Chondrocyte (in vitro differentiated cells): Measurements from ENCODE around the gene CPA1. TPM values are rescaled to one million over a fixed set of nuclear protein-coding genes. Genes with fewer than 3 reads are reported as not detected.

Experiments used
- DNase-seq: peaks from one replicate; pipeline ENCODE4 v3.0.0; 2021; ENCODE audit warnings: mixed read lengths, low spot score
- H3K27ac Mint-ChIP-seq: one replicate; pipeline ENCODE4 v1.8.0; 2021; ENCODE audit warnings: mild to moderate bottlenecking, moderate library complexity, mixed read lengths; ENCODE audit not compliant: unreplicated experiment
- H3K27me3 Mint-ChIP-seq: 2 replicates; pipeline ENCODE4 v1.8.0; 2021; ENCODE audit warnings: low read depth, mixed read lengths
- H3K36me3 Mint-ChIP-seq: 2 replicates; pipeline ENCODE4 v1.8.0; 2021; ENCODE audit warnings: low read depth, mixed read lengths
- H3K4me1 Mint-ChIP-seq: 2 replicates; pipeline ENCODE4 v1.8.0; 2021; ENCODE audit warnings: low read depth, mild to moderate bottlenecking, mixed read lengths
- H3K4me3 Mint-ChIP-seq: one replicate; pipeline ENCODE4 v1.8.0; 2021; ENCODE audit warnings: mild to moderate bottlenecking, moderate library complexity, mixed read lengths; ENCODE audit not compliant: unreplicated experiment
- H3K9me3 Mint-ChIP-seq: 2 replicates; pipeline ENCODE4 v1.8.0; 2021; ENCODE audit warnings: low read depth, mixed read lengths
- long read RNA-seq: library from polyadenylated mRNA; stranded (forward); transcript quantifications from one replicate; pipeline ENCODE4 v2.0.0, GENCODE V29; 2021
- total RNA-seq: library from RNA; stranded (reverse); gene quantifications from 3 replicates; pipeline ENCODE4 v1.2.1, GENCODE V29; 2021
- TF ChIP-seq, protein P1 (sequence below): fragments of 200-600 bp; sonication (generic); IDR thresholded peaks from 2 replicates; pipeline ENCODE4 v1.5.0; 2021; ENCODE audit warnings: antibody characterized with exemption, mild to moderate bottlenecking, moderate library complexity

Gene CPA1
- 0.20 TPM in 1 of 3 replicates, not detected in the others for total RNA-seq
- long read RNA-seq, result 0 reads

- Mint-ChIP-seq H3K4me3 (no peak within 1 kb of the TSS), H3K36me3 (peaks cover 3% of the 10 kb centered on the region), H3K4me1 (peaks cover 18% of the 10 kb centered on the region), H3K27ac (peak within 1 kb of the TSS; percentile 51), H3K9me3 (peaks cover 7% of the 10 kb centered on the region), H3K27me3 (no peaks in the 10 kb centered on the region)
- TF ChIP-seq, protein P1, sequence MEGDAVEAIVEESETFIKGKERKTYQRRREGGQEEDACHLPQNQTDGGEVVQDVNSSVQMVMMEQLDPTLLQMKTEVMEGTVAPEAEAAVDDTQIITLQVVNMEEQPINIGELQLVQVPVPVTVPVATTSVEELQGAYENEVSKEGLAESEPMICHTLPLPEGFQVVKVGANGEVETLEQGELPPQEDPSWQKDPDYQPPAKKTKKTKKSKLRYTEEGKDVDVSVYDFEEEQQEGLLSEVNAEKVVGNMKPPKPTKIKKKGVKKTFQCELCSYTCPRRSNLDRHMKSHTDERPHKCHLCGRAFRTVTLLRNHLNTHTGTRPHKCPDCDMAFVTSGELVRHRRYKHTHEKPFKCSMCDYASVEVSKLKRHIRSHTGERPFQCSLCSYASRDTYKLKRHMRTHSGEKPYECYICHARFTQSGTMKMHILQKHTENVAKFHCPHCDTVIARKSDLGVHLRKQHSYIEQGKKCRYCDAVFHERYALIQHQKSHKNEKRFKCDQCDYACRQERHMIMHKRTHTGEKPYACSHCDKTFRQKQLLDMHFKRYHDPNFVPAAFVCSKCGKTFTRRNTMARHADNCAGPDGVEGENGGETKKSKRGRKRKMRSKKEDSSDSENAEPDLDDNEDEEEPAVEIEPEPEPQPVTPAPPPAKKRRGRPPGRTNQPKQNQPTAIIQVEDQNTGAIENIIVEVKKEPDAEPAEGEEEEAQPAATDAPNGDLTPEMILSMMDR, result no peak
- peak; percentile 75 for DNase-seq
These were observed at the start of gene CPA1 for GRCh38 chr7:130379921-130380860. Gene CPA1 (plus strand): TSS chr7:130380494. CDS start chr7:130380521, 27 bp downstream.

DNA sequence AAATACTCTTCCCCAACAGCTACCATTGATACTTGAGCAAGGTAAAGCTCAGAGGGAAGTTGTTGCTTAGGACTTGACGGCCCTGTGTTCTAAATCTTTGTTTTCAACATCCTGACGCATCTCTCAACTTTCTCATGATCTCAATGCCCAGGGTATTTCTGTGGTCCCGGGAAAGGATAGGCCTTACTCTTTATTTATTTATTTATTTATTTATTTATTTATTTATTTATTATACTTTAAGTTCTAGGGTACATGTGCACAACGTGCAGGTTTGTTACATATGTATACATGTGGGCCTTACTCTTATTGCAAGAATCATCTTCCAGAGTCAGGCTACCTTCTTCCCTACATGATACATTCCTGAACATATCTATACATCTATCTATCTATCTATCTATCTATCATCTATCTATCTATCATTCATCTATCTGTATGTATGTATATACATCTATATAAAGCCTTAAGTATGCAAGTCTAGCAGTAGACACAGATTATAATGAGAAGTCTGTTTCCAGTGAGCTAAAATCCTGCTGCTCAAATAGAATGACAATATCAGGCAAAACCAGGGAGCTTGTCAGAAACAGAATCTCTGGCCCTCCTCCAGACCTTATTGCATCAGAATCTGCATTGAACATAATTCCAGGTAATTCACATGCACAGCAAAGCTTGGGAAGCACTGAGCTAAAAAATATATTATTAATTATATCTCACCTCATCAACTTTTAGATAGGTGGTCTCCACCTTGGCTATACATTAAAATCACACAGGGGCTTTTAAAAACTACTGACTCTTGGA lies 47.8 kb upstream of the CPA1 start:
- H3K27ac Mint-ChIP-seq, result no peak overlapping the region

GRCh38 chr7:130333832-130334231 lies 46.5 kb upstream of the CPA1 start:
- TF ChIP-seq, protein P1, result no peak
- H3K9me3 Mint-ChIP-seq, result no peaks in the 10 kb centered on the region
- H3K4me3 Mint-ChIP-seq, result no peak overlapping the region

More for the DNA sequence above, 47.8 kb upstream of the CPA1 start:
- Mint-ChIP-seq H3K36me3 (no peaks in the 10 kb centered on the region), H3K9me3 (no peaks in the 10 kb centered on the region), H3K4me3 (no peak overlapping the region), H3K4me1 (peaks cover 11% of the 10 kb centered on the region), H3K27me3 (no peaks in the 10 kb centered on the region)
- TF ChIP-seq, protein P1, result no peak
- no peak for DNase-seq

DNA sequence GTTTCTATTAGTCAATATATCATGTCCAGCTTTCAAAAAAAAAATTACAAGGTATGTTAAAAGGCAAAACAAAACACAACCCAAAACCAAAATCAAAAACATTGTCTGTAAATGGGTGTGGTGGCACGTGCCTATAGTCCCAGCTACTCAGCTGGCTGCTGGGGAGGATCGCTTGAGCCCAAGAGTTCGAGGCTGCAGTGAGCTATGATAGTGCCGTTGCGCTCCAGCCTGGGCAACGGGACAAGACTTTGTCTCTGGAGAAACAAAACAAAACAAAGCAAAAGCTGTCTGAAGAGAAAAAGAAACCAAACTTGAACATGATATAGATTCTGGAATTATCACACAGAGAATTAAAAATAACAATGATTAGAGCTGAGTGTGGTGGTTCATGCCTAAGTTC lies 46.0 kb upstream of the CPA1 start:
- H3K4me1 Mint-ChIP-seq, result peaks cover 11% of the 10 kb centered on the region
- no peaks in the 10 kb centered on the region for H3K27me3 Mint-ChIP-seq
- no peak overlapping the region for H3K4me3 Mint-ChIP-seq
- no peaks in the 10 kb centered on the region for H3K9me3 Mint-ChIP-seq
- no peak for DNase-seq
- no peaks in the 10 kb centered on the region for H3K36me3 Mint-ChIP-seq
- peak overlapping the region; percentile 55 for H3K27ac Mint-ChIP-seq
- TF ChIP-seq, protein P1, result no peak

More at GRCh38 chr7:130333832-130334231, 46.5 kb upstream of the CPA1 start:
- DNase-seq, result no peak
- Mint-ChIP-seq H3K27me3 (no peaks in the 10 kb centered on the region), H3K36me3 (no peaks in the 10 kb centered on the region), H3K27ac (no peak overlapping the region), H3K4me1 (peaks cover 11% of the 10 kb centered on the region)

GRCh38 chr7:130337410-130337971 lies 42.8 kb upstream of the CPA1 start:
- TF ChIP-seq, protein P1, result no peak
- no peak overlapping the region for H3K27ac Mint-ChIP-seq
- H3K4me1 Mint-ChIP-seq, result peaks cover 11% of the 10 kb centered on the region
- no peaks in the 10 kb centered on the region for H3K36me3 Mint-ChIP-seq
- H3K27me3 Mint-ChIP-seq, result no peaks in the 10 kb centered on the region
- no peaks in the 10 kb centered on the region for H3K9me3 Mint-ChIP-seq
- DNase-seq, result no peak
- no peak overlapping the region for H3K4me3 Mint-ChIP-seq
